GM11168 (cell line): ENCODE data around the gene MOB2.
"Not testable (repeated sequence)": the region's sequence is repeated elsewhere in the genome, so short reads cannot be mapped to it uniquely, and the experiment has no call there.

Experiments used
- in situ Hi-C: fragments of 300-500 bp; cut with MboI; formaldehyde crosslinking; loops from one replicate; pipeline ENCODE4 v1.12.0; 2022; ENCODE audit warnings: low sequenced_read_pairs; ENCODE audit not compliant: unreplicated experiment

The MOB2 gene

GRCh38 chr11:1433977-1434640, 52.5 kb downstream of the MOB2 start:
- in situ Hi-C loops: no loop called here

- in situ Hi-C loops: no loop called here
Measured at GRCh38 chr11:1433568-1433967, 53.0 kb downstream of the MOB2 start.

- in situ Hi-C loops: no loop called here
Measured at GRCh38 chr11:1428762-1429316, 57.7 kb downstream of the MOB2 start.

- in situ Hi-C loops: no loop called here
Measured at GRCh38 chr11:1425439-1425838, 61.1 kb downstream of the MOB2 start.

GRCh38 chr11:1425006-1425405, 61.6 kb downstream of the MOB2 start:
- in situ Hi-C loops: no loop called here

- in situ Hi-C loops: not testable (repeated sequence)
Measured at GRCh38 chr11:1423406-1423805, 63.2 kb downstream of the MOB2 start.

- in situ Hi-C loops: no loop called here
Measured at GRCh38 chr11:1422981-1423380, 63.6 kb downstream of the MOB2 start.

GRCh38 chr11:1422481-1422880, 64.1 kb downstream of the MOB2 start:
- in situ Hi-C loops: no loop called here

GRCh38 chr11:1421291-1421690, 65.3 kb downstream of the MOB2 start:
- in situ Hi-C loops: no loop called here

- in situ Hi-C loops: no loop called here
Measured at GRCh38 chr11:1419811-1420210, 66.8 kb downstream of the MOB2 start.
